Stimulated activated CD4-positive, alpha-beta T cell treated with anti-CD3 and anti-CD28 coated beads, Interleukin-2, amount 100 ng/mL, for 48 hours (primary cell): ENCODE results near the gene NPIPB8.
"Not testable (repeated sequence)": the region's sequence is repeated elsewhere in the genome, so short reads cannot be mapped to it uniquely, and the experiment has no call there.

Source experiments
- DNase-seq, 2 donors: peaks; one replicate each; pipeline ENCODE4 v3.0.0-alpha.2; 2020

NPIPB8 gene

GRCh38 chr16:28637765-28638164 lies at the start of gene NPIPB8:
Gene NPIPB8 (plus strand): TSS chr16:28638065. CDS start chr16:28638361, 296 bp downstream.
- not testable (repeated sequence) for DNase-seq

- DNase-seq: no peak
These were observed 48.8 kb upstream of the NPIPB8 start for GRCh38 chr16:28589069-28589468.

DNA sequence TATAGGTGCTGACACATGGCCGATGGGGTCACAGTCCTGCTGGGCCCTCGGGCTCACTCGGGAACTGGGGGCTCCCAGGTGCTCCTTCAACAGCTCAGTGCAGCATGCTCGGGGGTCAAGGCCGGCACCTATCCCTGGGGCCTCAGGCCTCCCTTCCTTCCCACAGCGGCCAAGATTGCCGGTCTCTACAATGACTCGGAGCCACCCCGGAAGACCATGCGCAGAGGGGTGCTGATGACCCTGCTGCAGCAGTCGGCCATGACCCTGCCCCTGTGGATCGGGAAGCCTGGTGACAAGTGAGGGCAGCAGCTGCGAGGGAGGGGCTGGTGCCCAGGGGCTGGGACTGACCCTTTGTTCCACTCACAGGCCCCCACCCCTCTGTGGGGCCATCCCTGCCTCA lies 47.9 kb upstream of the NPIPB8 start:
- DNase-seq: no peak

- DNase-seq: no peak
These were observed 47.2 kb upstream of the NPIPB8 start for GRCh38 chr16:28590384-28591340.

DNA sequence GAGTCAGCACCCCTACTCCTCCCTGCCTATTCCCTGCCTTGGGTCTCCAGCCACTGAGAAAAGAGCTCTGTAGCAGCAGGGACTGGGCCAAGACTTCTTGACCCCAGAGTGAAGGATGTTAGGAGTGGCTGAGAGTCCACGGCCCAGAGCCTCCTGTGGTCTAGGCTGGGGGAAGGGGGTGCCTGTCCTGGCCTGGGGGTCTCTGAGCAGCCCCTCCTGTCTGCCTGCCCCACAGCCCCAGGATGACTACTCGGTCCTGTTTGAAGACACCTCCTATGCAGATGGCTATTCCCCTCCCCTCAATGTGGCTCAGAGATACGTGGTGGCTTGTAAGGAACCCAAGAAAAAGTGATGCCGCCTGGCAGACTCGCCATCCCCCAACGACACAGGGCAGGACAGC lies 46.5 kb upstream of the NPIPB8 start:
- no peak for DNase-seq

DNA sequence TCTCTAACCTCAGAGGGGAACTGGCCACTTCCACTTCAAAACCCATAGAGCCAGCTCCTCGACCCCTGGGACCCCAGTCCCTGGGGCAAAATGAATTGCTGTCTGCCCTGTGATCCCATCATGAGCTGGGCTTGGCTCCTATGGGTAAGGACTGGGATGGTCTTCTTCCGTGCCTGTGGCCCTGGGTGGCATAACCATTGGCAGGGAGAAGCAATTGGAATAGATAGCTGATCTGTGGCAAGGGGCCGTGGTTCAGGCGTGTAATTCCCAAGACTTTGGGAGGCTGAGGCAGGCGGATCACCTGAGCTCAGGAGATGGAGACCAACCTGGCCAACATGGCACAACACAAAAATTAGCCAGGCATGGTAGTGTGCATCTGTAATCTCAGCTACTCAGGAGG lies 45.4 kb upstream of the NPIPB8 start:
- no peak for DNase-seq

DNA sequence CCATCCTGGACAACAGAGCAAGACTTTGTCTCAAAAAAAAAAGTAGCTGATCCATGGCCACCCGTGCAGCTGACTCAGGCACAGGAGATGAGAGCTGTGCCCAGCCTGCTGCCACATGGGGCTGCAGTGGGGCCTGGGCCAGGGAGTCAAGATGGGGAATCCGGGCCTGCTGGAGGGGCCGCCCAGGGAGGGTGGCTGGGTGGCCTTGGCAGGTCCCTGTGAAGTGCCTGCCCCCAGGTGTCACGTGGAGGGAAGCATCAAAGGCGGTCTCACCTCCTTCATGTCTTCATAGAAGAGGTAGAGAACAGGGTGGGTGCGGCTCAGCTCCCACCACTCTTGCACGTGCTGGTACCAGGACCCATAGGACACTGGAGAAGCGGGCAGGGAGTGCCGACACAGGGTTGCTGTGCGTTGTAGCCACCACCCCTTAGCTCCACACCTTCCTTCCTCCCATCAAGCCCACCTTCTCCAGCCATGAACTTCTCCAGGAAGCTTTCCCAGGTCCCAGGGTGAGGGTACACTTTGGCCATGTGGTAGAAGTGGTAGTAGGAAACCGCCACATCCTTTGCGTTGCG lies 44.8 kb upstream of the NPIPB8 start:
- DNase-seq: no peak

DNA sequence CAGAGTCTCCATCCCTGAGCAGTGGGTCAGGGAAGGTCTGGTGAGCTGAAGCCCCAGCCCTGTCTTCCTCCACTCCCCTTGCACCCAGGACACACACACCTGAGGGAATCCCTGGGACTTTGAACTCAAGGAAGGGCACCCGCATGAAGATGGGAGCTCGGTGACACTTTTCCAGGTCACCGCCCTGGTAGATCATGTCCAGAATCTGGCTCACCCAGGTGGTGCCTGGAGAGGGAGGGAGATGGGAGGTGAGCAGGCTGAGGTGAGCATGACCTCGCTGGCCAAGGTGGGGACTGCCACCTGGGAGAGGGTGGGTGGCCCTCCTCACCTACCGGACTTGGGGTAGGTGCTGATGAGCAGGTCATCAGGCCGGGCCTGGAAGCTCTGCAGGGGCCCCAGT lies 42.4 kb upstream of the NPIPB8 start:
- DNase-seq: not testable (repeated sequence)

- no peak for DNase-seq
These were observed 41.7 kb upstream of the NPIPB8 start for GRCh38 chr16:28596115-28596630.

DNA sequence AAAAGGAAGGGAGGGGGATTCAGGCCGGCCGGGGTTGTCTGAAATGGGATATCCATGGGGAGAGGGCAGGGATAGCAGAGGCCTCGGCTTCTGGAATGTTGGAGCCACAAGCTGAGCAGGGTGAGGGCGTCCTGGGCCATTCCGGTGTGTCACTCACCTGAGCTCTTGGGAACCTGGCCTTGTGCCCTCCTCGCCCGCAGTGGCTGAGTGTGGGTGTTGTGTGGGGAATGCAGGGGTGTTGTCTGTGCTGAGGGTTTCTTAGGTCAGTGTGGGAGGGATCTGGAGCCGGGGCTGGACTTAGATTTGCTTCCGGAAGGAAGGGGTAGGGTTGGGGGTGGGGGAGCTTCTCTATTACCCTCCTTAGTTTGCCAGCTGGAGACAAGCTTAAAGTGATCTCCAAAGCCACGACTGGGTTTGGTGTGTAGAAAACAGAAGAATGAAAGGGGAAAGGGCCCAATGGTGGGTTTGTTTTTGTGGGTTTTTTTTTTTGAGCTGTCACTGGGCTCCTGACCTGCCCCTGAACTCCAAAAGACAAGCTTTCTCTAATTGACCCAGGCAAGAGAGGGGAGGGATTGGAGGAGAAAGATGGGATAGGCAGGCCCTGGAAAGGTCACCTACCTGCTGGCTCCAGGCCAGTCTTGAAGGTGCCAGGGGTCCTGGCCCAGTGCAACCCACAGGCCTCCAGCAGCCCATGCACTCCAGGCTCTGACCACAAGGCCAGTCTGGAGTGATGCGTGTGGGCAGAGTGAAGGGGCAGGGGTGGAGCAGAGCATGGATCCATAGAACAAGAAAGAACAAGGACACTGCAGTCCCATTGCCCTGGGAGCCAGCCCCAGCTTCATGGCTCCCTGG lies 40.8 kb upstream of the NPIPB8 start, which contains the start of gene SULT1A2:
TSS of gene SULT1A2 (minus strand) at position 211 of the 852 bp plus-strand sequence. CDS start 1,120 bp downstream, outside the sequence.
- no peak for DNase-seq

DNA sequence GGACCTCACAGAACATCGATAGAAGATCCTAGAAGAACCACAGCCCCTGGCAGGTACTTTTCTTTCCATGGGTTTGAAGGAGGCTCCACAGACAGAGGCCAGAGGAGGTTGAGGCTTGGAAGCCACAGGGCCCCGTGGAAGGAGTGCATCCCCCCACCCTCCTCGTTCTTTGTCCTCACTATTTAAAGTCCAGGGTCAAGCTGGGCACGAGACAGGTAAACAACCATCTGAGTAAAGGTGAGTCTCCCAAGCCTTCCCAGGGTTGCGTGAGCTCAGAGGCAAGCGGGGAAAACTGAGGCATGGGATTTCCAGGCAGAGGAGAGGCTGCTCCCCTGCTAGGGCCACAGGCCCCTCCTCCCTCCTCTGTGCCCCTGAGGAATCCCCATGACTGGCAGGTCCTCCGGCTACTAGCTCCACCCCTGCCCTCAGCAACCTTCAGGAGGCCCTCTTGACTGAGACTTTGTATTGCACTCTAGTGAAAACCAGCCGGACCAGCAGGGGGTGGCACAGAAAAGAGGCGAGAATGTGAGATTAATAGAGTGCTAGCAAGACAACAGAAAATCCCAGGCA lies 40.1 kb upstream of the NPIPB8 start:
- no peak for DNase-seq

GRCh38 chr16:28599377-28600285 lies 38.2 kb upstream of the NPIPB8 start:
- not testable (repeated sequence) for DNase-seq

GRCh38 chr16:28600965-28601364 lies 36.9 kb upstream of the NPIPB8 start:
- not testable (repeated sequence) for DNase-seq

DNA sequence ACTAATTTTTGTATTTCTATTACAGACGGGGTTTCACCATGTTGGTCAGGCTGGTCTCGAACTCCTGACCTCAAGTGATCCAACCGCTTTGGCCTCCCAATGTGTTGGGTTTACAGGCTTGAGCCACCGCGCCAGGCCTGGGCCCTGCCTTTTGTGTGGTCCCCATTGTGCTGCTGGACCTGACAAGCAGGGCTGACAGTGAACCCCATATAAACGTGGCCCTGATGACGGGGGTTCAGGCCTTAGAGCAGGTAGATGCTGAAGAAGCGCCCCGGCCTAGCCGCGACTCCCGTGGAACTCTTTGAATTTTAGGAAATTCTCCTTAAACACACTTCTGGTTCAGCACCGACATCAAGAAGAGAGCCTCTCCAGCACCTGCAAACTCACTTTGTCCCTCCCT lies 36.3 kb upstream of the NPIPB8 start:
- DNase-seq: not testable (repeated sequence)

DNA sequence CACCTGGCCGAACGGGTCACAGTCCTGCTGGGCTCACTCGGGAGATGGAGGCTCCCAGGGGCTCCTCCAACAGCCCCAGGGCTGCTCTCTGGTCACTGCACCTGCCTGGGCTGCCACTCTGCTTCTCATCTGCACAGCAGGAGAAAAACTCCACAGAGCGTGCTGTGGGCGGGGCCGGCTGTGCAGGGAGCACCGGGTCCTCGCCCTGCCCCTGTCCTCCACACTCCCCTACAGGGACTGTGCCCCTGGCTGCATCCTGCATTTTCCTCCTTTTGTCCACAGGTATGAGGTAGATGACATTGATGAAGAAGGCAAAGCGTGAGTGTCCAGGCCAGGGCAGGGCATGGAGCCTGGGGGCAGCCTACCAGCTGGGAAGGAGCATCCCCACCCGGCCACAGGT lies 35.8 kb upstream of the NPIPB8 start:
- not testable (repeated sequence) for DNase-seq

DNA sequence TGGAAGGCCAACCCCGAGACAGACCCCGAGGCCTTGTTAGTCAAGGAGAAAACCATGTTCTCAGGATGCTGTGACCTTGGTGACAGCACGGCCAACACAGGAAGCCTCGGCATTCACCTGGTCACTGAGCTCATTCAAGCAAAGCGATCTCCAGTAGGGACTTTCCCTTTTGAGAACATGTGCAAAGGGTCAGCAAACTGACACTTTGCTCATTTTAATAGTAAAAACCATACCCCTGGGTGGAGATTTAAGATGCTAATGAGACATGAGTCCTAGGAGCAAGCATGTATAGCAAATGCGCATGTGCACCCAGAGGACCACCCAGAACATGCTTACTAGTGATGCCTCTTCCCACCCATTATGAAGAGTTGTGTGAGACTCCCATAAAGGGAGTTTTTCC lies 35.3 kb upstream of the NPIPB8 start:
- no peak for DNase-seq

DNA sequence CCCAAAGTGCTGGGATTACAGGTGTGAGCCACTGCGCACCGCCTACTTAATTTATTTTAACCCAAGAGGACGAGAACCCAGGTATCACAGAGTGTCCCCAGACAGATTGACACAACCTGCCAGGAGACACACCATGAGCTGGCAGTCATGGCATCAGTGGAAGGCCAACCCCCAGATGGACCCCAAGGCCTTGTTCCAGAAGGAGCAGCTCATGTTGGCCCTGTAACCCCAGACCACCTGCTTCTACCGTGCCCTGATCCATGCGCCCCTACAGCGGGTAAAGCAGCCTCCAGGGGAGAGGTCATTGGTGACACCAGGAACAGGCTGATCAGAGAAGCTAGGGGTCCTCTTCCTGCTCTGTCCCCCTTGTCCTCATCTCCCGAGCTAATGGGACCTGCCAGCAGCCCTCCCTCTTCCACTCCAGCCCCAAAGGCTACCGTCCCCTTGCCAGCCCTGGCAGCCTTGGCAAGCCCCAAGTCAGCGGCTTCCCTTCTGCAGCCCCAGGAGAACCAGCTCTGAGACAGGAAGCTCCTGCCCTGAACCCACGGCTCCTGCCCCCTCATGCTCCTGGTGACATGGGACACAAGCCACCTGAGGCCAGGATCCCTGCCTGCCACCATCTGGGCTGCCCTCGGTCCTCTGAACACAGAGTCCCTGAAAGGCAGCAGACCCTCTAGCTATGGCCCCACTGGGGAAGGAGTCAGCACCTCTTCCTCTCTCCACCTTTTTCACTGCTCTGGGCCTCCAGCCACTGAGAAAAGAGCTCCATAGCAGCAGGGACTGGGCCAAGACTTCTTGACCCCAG lies 34.3 kb upstream of the NPIPB8 start:
- no peak for DNase-seq

- no peak for DNase-seq
These were observed 33.7 kb upstream of the NPIPB8 start for GRCh38 chr16:28604186-28604565.

- DNase-seq: no peak
These were observed 31.4 kb upstream of the NPIPB8 start for GRCh38 chr16:28606291-28607115.
